Measurements from ENCODE around the gene FRMD4A. TPM values are rescaled to one million over a fixed set of nuclear protein-coding genes. Genes with fewer than 3 reads are reported as not detected.

Gene FRMD4A
- total and polyA plus RNA-seq, 7 donors: 2.9 to 9.1 (median 6.2) TPM

- Histone ChIP-seq H3K4me1 (no peaks in the 10 kb centered on the region), H3K27me3 (ENCODE audit: insufficient read depth in 3 of 3, low read length in 2 of 3) (no peaks in the 10 kb centered on the region), H3K27ac (no peak overlapping the region), H3K36me3 (ENCODE audit: insufficient read depth in 1 of 2, low read depth in 1 of 2) (no peaks in the 10 kb centered on the region), H3K9me3 (no peaks in the 10 kb centered on the region), H3K4me3 (no peak overlapping the region)
- ATAC-seq (no peak), DNase-seq (no peak)
- intact Hi-C loops (cut with DNase I): no loop called here
- TF ChIP-seq, protein P1, sequence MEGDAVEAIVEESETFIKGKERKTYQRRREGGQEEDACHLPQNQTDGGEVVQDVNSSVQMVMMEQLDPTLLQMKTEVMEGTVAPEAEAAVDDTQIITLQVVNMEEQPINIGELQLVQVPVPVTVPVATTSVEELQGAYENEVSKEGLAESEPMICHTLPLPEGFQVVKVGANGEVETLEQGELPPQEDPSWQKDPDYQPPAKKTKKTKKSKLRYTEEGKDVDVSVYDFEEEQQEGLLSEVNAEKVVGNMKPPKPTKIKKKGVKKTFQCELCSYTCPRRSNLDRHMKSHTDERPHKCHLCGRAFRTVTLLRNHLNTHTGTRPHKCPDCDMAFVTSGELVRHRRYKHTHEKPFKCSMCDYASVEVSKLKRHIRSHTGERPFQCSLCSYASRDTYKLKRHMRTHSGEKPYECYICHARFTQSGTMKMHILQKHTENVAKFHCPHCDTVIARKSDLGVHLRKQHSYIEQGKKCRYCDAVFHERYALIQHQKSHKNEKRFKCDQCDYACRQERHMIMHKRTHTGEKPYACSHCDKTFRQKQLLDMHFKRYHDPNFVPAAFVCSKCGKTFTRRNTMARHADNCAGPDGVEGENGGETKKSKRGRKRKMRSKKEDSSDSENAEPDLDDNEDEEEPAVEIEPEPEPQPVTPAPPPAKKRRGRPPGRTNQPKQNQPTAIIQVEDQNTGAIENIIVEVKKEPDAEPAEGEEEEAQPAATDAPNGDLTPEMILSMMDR (IDR thresholded peaks at IDR 0.05): no peak
- 95 to 100% (median 100%) methylated on average over 1 of the region's 1 CpG for WGBS, 3 donors
These were observed 196.4 kb downstream of the FRMD4A start for GRCh38 chr10:14134275-14134674.

DNA sequence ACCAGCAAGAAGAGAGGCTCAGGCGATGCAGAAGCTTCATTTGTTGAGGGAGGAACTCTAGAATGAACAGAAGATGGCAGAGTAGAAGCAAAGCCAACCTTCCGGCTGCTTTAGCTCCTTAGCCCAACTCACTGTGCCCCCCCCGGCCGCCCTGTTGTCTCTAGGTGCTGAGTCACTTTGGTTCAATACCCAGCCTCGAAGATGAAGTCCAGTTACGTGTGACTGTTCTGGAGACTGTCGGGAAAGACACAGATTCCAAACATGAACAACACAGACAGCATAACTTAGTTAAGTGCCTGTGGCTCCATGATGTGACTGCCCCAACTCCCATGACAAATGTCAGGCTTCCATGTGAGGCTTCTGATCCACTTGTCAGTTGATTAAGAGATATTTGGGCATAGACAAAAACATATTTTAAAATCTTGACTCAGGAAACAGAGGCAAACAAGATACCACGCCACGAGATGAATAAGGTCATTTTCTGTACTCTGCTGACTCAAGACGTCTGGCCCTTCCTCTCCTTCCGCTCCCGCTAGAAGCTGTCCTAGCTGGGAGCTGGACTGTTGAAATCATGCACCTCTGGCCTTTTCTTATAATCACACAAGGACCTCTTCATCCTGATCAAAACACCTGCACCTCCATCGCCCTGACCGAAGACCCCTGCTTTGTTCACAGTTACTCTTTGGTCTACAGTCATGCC lies 199.3 kb downstream of the FRMD4A start:
- intact Hi-C loops (cut with DNase I): no loop called here
- TF ChIP-seq, protein P1 (IDR thresholded peaks at IDR 0.05): no peak
- ATAC-seq (no peak), DNase-seq (no peak)
- H3K27me3 ChIP-seq (ENCODE audit: insufficient read depth in 3 of 3, low read length in 2 of 3): no peaks in the 10 kb centered on the region
- H3K27ac ChIP-seq: no peak overlapping the region
- no peaks in the 10 kb centered on the region for H3K36me3 ChIP-seq (ENCODE audit: insufficient read depth in 1 of 2, low read depth in 1 of 2)
- WGBS, 3 donors: 87 to 91% (median 89%) methylated on average over 14 of the region's 14 CpGs
- no peaks in the 10 kb centered on the region for H3K4me1 ChIP-seq
- H3K9me3 ChIP-seq: no peaks in the 10 kb centered on the region
- no peak overlapping the region for H3K4me3 ChIP-seq

DNA sequence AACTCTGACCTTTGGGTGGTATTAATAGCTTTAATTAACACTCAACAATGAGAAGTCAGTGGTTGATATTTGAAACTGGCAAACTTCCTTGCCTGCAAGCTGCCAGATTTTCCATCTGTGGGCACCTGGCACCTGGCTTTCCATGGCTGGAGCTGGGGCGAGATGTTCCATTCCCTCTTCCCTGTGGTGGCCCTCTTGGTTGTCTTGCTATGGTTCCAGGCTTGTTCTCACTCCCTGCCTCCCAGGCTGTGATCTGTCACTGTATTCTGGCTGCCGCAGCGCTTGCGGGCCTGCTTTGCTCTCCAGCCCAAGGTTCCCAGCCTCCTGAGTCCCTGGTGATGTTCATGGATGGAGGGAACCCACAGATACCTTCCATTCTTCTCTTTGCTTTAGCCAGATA lies 201.0 kb downstream of the FRMD4A start:
- Histone ChIP-seq H3K4me3 (no peak overlapping the region), H3K27ac (no peak overlapping the region), H3K4me1 (no peaks in the 10 kb centered on the region), H3K9me3 (no peaks in the 10 kb centered on the region), H3K36me3 (ENCODE audit: insufficient read depth in 1 of 2, low read depth in 1 of 2) (no peaks in the 10 kb centered on the region), H3K27me3 (ENCODE audit: insufficient read depth in 3 of 3, low read length in 2 of 3) (no peaks in the 10 kb centered on the region)
- DNase-seq: no peak
- intact Hi-C loops (cut with DNase I): no loop called here
- TF ChIP-seq, protein P1 (IDR thresholded peaks at IDR 0.05): no peak
- 78 to 88% (median 80%) methylated on average over 4 of the region's 4 CpGs for WGBS, 3 donors
- no peak for ATAC-seq

DNA sequence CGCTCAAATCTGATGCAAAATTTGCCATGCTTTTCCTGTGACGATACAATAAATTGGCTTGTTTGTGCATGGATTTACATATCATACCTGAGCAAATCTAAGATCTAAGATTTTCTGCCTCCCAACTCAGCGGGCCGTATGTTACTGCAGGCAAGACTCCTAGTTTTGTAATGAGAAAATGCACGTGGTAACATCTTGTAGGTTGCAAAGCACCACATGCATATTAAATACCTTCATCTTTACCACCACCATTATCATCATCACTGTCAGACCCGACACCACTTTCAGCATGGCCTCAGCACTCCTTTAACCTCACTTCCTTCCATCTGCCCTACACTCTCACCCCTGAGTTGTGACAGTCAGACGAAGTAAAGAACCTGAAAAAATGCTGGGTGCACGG lies 202.2 kb downstream of the FRMD4A start:
- no peak overlapping the region for H3K4me3 ChIP-seq
- H3K36me3 ChIP-seq (ENCODE audit: insufficient read depth in 1 of 2, low read depth in 1 of 2): no peaks in the 10 kb centered on the region
- DNase-seq: no peak
- ATAC-seq: no peak
- TF ChIP-seq, protein P1 (IDR thresholded peaks at IDR 0.05): no peak
- no peaks in the 10 kb centered on the region for H3K4me1 ChIP-seq
- H3K27ac ChIP-seq: no peak overlapping the region
- 81 to 92% (median 86%) methylated on average over 8 of the region's 8 CpGs for WGBS, 3 donors
- H3K27me3 ChIP-seq (ENCODE audit: insufficient read depth in 3 of 3, low read length in 2 of 3): no peaks in the 10 kb centered on the region
- intact Hi-C loops (cut with DNase I): no loop called here
- H3K9me3 ChIP-seq: no peaks in the 10 kb centered on the region

All from psoas muscle (tissue), 8 donors.